ENCODE data around the gene REX1BD.

- TF ChIP-seq CTCF (conservative IDR thresholded peaks at IDR 0.05; ENCODE audit: low read length) (no peak), EZH2phosphoT487 (IDR thresholded peaks at IDR 0.05; ENCODE audit: borderline replicate concordance) (no peak)
These were observed 46.3 kb upstream of the REX1BD start for GRCh38 chr19:18541992-18542940.
